DMS114 treated with DMSO at 0.1 percent for 48 hours (cell line): ENCODE results near the gene IGF2R.
"Not testable (repeated sequence)": the region's sequence is repeated elsewhere in the genome, so short reads cannot be mapped to it uniquely, and the experiment has no call there.

Experiments
- DNase-seq: peaks from one replicate; lab custom pipeline; 2025; ENCODE audit not compliant: unreplicated experiment; lab: John Stamatoyannopoulos, UW

The IGF2R gene

DNA sequence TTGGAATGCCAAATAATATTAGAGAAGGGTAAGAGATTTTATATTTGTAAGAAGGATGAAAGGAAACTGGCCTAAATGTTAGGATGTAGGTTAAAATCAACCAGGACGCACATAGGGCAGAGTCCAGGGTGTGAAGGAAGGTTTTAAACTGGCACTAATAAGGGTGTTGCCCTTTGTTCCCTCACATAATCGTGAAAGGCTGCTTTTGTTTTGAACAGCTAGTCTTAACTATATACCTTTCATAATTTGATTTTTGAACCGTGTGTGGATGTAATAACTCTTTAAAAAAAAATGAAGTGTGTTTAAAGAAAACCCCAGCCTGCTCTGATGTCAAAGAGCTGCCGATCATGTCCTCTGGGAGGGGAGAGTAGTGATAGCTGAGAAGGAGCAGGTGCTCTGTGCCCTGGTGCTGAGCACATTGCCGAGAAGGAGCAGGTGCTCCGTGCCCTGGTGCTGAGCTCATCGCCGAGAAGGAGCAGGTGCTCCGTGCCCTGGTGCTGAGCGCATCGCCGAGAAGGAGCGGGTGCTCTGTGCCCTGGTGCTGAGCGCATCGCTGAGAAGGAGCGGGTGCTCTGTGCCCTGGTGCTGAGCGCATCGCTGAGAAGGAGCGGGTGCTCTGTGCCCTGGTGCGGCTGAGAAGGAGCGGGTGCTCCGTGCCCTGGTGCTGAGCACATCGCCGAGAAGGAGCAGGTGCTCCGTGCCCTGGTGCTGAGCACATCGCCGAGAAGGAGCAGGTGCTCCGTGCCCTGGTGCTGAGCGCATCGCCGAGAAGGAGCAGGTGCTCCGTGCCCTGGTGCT is 121.8 kb downstream of the IGF2R start:
- not testable (repeated sequence) for DNase-seq

- DNase-seq: not testable (repeated sequence)
Measured at GRCh38 chr6:160092176-160092575, 123.3 kb downstream of the IGF2R start.

DNA sequence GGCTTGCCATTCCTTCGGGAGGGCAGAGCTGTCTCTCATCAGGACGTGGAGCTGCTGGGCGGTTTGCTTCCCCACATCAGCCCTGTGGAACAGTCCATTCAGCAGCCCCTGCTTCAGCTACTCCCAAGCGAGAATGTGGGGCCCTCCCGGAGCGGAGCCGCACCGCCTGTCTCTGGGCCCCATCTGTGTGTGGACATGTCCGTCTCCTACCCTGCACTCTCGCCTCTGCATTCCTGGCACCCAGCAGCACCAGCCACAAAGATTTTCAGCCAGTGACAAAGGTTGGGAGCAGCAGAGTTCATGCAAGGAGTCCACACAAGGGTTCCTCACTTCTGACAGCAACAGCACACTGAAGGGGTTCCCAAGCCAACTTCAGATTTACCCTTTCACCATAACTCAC is 123.7 kb downstream of the IGF2R start:
- no peak for DNase-seq

GRCh38 chr6:160093061-160093460 is 124.2 kb downstream of the IGF2R start:
- no peak for DNase-seq

GRCh38 chr6:160093946-160094345 is 125.1 kb downstream of the IGF2R start:
- DNase-seq: no peak

DNA sequence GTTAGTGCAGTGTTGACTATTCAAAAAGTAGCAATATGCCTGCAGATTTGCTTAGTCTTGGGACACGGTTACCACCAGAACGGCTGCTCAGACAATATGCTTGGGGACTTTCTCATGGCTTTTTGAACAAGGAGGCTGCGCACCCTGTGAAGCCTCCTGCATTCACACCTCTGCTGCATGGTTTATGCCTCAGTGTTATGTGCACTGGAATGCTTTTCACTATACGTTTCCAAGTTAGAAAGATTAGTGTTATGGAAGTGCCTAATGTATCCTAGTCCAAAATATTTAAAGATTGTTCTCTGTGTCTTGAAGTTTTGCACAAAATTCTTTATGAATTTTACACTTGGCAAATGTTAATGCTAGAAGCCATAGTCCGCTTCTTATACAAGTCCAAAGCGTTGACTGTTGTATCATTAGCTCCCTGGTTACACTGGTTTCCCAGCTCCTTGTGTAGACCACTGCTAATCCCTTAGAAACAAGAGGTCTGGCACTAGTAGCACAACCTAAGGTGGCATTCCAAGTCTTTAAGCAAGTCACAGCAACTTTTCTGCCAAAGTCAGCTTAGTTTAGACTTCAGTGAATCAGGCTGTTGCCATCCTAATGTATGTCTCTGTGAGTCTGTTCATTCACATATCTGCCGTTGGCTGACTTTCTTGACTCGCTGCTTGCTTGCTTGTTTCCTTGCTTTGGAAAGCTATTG is 126.4 kb downstream of the IGF2R start:
- no peak for DNase-seq

DNA sequence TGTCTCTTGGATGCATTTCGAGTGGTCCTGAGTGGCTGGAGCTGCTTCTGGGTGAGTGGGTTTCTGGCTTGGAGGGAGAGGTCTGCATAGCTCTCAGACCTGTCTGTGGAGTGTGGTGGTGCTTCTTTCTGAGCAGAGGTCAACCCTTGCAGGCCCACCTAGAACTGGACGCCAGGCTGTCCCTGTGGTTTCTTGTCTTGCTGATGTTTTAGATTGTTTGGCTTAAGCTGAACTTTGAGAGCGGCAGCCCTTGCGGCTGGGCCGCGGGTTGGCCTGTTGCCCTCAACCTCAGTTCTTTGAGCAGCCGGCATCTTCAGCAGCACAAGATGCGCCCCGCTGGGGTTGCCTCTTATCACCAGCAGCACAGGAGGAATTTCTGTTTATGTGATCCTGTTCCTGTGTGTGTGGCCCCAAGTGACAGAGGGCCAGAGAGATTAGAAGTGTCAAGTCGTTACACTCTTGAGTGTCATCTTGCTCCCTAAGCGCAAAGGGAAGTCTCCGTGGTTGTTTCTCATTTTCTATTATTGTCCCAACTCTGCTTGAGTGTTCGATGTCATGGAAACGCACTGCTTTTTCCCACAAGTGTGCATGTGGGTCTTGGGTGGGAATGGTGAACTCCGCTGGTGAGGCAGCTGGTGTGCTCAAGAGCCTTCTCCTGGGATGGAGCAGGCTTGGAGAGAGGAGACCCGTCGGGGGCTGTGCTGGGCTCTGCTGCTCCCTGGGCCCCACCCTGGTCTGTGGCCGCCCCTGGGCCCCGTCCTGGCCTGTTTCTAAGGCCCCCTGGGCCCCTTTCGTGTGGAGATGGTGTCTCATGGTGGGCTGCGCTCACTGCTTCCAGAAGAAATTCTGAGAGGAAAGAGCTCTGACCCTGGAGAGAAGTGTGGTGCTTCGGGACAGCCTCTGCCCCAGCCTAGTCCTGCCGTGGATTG is 132.7 kb downstream of the IGF2R start:
- no peak for DNase-seq

DNA sequence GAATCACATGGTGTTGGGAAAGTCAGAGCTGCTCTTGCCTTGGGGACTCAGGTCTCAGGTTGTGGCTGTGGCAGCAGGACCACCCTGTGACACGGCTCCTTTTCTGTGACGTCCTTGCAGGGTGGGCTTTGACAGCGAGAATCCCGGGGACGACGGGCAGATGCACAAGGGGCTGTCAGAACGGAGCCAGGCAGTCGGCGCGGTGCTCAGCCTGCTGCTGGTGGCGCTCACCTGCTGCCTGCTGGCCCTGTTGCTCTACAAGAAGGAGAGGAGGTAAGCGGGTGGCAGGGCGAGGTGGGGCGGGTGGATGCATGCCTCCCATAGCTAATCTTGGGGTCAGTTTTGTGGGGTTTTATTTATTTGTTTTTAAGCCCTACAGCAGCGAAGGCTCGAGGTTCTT is 133.5 kb downstream of the IGF2R start:
- no peak for DNase-seq

DNA sequence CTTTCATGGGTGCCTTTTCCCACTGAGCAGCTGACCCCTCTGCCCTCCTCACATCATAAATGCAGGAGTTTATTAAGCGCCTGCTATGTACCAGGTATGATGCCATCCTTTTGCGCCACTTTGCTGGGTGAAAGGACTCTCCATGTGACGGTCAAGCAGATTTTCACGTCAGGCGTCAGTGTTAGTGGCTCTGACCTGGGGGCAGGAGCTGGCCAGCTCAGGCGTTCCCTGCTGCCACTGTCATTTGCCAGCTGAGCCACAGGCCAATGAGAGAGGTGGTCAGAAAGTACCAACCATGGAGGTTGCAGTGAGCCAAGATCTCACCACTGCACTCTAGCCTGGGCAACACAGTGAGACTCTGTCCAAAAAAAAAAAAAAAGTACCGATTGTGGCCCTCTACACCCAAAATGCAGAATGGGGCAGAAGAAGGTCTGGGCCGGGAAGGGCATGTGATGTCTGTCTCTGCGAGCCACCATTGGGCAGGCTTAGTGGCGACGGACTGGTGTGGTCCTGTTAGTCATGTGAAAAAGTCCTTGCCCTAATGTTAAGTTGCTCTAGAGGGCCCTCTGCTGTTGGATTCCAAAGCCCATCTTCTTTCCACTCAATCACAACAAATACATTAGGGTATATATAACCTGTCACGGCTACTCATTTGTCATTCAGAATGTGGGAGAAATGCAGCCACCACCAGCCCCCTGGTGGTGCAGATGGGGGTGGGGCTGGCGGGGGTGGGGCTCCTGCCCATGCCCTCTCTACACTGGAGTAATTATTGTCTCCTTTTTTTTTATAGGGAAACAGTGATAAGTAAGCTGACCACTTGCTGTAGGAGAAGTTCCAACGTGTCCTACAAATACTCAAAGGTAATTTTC is 134.3 kb downstream of the IGF2R start:
- no peak for DNase-seq

DNA sequence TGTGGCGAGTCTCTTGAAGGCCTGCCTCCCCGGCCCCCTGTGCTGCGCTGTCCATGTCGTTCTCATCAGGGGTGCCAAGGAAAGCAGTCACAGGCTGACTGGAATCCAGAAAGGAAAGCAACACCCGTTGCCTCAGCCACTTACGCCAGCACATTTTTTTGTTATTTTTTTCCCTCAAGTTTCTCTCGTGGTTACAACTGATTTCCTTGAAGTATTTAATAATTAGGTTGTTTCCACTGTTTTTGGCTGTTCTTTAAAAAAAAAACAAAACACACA is 134.9 kb downstream of the IGF2R start:
- DNase-seq: no peak

GRCh38 chr6:160104821-160105517 is 136.1 kb downstream of the IGF2R start:
- DNase-seq: no peak

- no peak for DNase-seq
Measured at GRCh38 chr6:160106010-160106409, 137.1 kb downstream of the IGF2R start.

DNA sequence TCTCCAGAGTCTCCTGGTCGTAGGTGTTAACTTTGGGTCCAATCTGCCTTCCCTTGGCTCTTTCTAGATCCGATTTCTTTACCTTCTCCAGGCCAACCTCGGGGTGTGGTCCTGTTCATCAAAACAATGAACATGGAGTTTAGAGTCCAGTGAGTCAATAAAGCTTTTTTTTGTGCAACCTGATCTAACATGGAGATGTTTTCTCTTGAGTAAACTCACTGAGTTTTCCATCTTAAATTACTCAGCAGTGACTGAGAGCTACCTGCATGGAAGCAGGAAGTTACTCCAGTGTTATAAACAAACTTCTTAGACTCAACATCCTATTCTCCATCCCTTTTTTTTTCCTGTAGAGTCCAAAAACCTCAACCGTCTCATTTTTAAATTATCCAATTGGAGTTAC is 137.8 kb downstream of the IGF2R start:
- DNase-seq: no peak

- DNase-seq: no peak
Measured at GRCh38 chr6:160108077-160108476, 139.2 kb downstream of the IGF2R start.

- no peak for DNase-seq
Measured at GRCh38 chr6:160110586-160111123, 141.8 kb downstream of the IGF2R start.

- no peak for DNase-seq
Measured at GRCh38 chr6:160111806-160112205, 142.9 kb downstream of the IGF2R start.

- no peak for DNase-seq
Measured at GRCh38 chr6:160112628-160113299, 143.9 kb downstream of the IGF2R start.

GRCh38 chr6:160114536-160114935 is 145.7 kb downstream of the IGF2R start:
- not testable (repeated sequence) for DNase-seq

DNA sequence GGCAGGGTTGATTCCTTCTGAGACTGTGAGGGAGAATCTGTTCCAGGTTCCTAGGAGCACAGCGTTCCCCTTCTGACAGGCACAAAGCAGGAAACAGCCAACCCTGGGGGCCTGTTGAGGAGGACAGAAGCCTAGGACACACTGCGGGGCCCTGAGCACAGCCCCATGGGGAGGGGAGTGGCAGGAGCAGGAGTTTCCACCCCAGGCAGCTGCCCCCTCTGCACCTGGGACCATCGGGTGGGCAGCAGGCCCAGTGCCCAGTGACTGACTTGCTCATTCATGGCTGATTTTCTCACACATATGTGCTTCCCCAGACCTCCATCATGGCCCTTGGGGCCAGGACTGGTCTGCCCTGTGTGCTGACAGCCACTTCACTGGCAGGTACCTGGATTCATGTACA is 146.5 kb downstream of the IGF2R start:
- no peak for DNase-seq
